Neuronal stem cell (in vitro differentiated cells): ENCODE measurements around the gene DLAT.
"Not testable (repeated sequence)": the region's sequence is repeated elsewhere in the genome, so short reads cannot be mapped to it uniquely, and the experiment has no call there.

Experiments
- DNase-seq: peaks from one replicate; pipeline ENCODE4 v3.0.0-alpha.2; 2013; ENCODE audit warnings: low spot score
- H2AFZ ChIP-seq: one replicate; pipeline ENCODE4 v1.6.1; 2013; ENCODE audit warnings: mild to moderate bottlenecking, low read length, inconsistent platforms
- H2AK5ac ChIP-seq: 2 replicates; pipeline ENCODE4 v1.6.1; 2013; ENCODE audit warnings: low read depth, mild to moderate bottlenecking, inconsistent platforms, low read length, moderate library complexity, mixed read lengths
- H2BK120ac ChIP-seq: 2 replicates; pipeline ENCODE4 v1.6.1; 2013; ENCODE audit warnings: low read depth, mild to moderate bottlenecking, inconsistent platforms, low read length, moderate library complexity, mixed read lengths
- H2BK12ac ChIP-seq: one replicate; pipeline ENCODE4 v1.6.1; 2013; ENCODE audit warnings: low read length, inconsistent platforms
- H2BK15ac ChIP-seq: 2 replicates; pipeline ENCODE4 v1.6.1; 2013; ENCODE audit warnings: mild to moderate bottlenecking, low read length, inconsistent platforms, mixed read lengths
- H2BK5ac ChIP-seq: one replicate; pipeline ENCODE4 v1.6.1; 2013; ENCODE audit warnings: inconsistent platforms, mild to moderate bottlenecking, low read length, moderate library complexity
- H3K14ac ChIP-seq: one replicate; pipeline ENCODE4 v1.6.1; 2013; ENCODE audit warnings: low read length, inconsistent platforms
- H3K18ac ChIP-seq: 2 replicates; pipeline ENCODE4 v1.6.1; 2013; ENCODE audit warnings: low read length, inconsistent platforms
- H3K23ac ChIP-seq: 2 replicates; pipeline ENCODE4 v1.6.1; 2013; ENCODE audit warnings: low read depth, mild to moderate bottlenecking, mixed read lengths, low read length, inconsistent platforms; ENCODE audit not compliant: poor library complexity
- H3K27ac ChIP-seq: replicated peaks from 3 replicates; pipeline ENCODE4 v1.5.1; 2013; ENCODE audit warnings: low read length, inconsistent platforms
- H3K27me3 ChIP-seq, 3 experiments: 2 replicates each; pipeline ENCODE4 v1.6.1; 2013; ENCODE audit warnings: low read length in 3 of 3, mild to moderate bottlenecking in 2 of 3, inconsistent platforms in 1 of 3, low read depth in 1 of 3, mixed read lengths in 1 of 3, moderate library complexity in 1 of 3; ENCODE audit not compliant: control insufficient read depth in 3 of 3, insufficient read depth in 3 of 3
- H3K36me3 ChIP-seq, 2 donors: replicated peaks in 1 of 2; 2 replicates each; pipeline ENCODE4 v1.6.1; 2013; ENCODE audit warnings: low read length in 2 of 2; ENCODE audit not compliant: control insufficient read depth in 2 of 2, insufficient read depth in 2 of 2
- H3K4ac ChIP-seq: 2 replicates; pipeline ENCODE4 v1.6.1; 2013; ENCODE audit warnings: inconsistent platforms, mild to moderate bottlenecking, low read length, moderate library complexity
- H3K4me1 ChIP-seq, 2 donors: 1 replicate in 1 of 2; 2 replicates in 1 of 2; pipeline ENCODE4 v1.6.1; 2013; ENCODE audit warnings: low read length in 2 of 2, low read depth in 1 of 2; ENCODE audit not compliant: control insufficient read depth in 2 of 2, insufficient read depth in 1 of 2
- H3K4me2 ChIP-seq: one replicate; pipeline ENCODE4 v1.6.1; 2013; ENCODE audit warnings: mild to moderate bottlenecking, low read length, inconsistent platforms; ENCODE audit not compliant: insufficient read depth, poor library complexity, severe bottlenecking
- H3K4me3 ChIP-seq, 2 donors: 2 replicates each; pipeline ENCODE4 v1.5.1; 2013; ENCODE audit warnings: low read length in 2 of 2, mild to moderate bottlenecking in 2 of 2, inconsistent platforms in 1 of 2, moderate library complexity in 1 of 2
- H3K79me1 ChIP-seq: one replicate; pipeline ENCODE4 v1.6.1; 2013; ENCODE audit warnings: low read depth, mild to moderate bottlenecking, inconsistent platforms, low read length, moderate library complexity
- H3K9ac ChIP-seq: one replicate; pipeline ENCODE4 v1.6.1; 2013; ENCODE audit warnings: mild to moderate bottlenecking, low read depth, low read length, inconsistent platforms; ENCODE audit not compliant: poor library complexity
- H3K9me3 ChIP-seq, 2 donors: replicated peaks in 1 of 2; 2 replicates each; pipeline versions ENCODE3 to v1.6.1; 2013; ENCODE audit warnings: low read length in 2 of 2, mild to moderate bottlenecking in 2 of 2, inconsistent platforms in 1 of 2, low read depth in 1 of 2, mixed read lengths in 1 of 2, moderate library complexity in 1 of 2; ENCODE audit not compliant: control insufficient read depth in 2 of 2, insufficient read depth in 1 of 2
- H4K8ac ChIP-seq: one replicate; pipeline ENCODE4 v1.6.1; 2013; ENCODE audit warnings: low read depth, mild to moderate bottlenecking, inconsistent platforms, low read length, moderate library complexity
- H4K91ac ChIP-seq: one replicate; pipeline ENCODE4 v1.6.1; 2013; ENCODE audit warnings: low read length, low read depth, mild to moderate bottlenecking, inconsistent platforms; ENCODE audit not compliant: poor library complexity
- WGBS, 2 donors: extraction: QIAGEN DNeasy Blood & Tissue Kit; methylation state at CpG; one replicate each; pipeline ENCODE4 v1.1.7; 2013; ENCODE audit warnings: missing lambda C conversion rate in 2 of 2, mixed read lengths in 1 of 2; ENCODE audit not compliant: insufficient read length in 2 of 2, insufficient replicate concordance in 1 of 2; ENCODE audit errors: extremely low coverage in 2 of 2; 5-methylcytosine and 5-hydroxymethylcytosine counted together

The DLAT gene

GRCh38 chr11:112005422-112006094 lies 19.6 kb upstream of the DLAT start:
- Histone ChIP-seq H3K14ac (no peak overlapping the region), H2BK5ac (no peak overlapping the region), H3K27me3 (no peaks in the 10 kb centered on the region), H2BK12ac (no peak overlapping the region), H3K18ac (no peak overlapping the region), H2AK5ac (no peak overlapping the region), H2BK15ac (no peak overlapping the region), H3K4me3 (no peak overlapping the region), H3K4ac (no peak overlapping the region), H3K79me1 (peaks cover 2% of the 10 kb centered on the region), H4K8ac (no peak overlapping the region), H3K36me3 (peaks cover 10 to 52% of the 10 kb centered on the region in 2 donors), H3K4me2 (no peak overlapping the region), H4K91ac (no peak overlapping the region), H3K23ac (no peak overlapping the region), H3K27ac (no peak overlapping the region), H2BK120ac (no peak overlapping the region), H3K9ac (no peak overlapping the region), H2AFZ (no peak overlapping the region), H3K4me1 (no peaks in the 10 kb centered on the region), H3K9me3 (peaks cover 8% of the 10 kb centered on the region in 2 donors)
- DNase-seq: no peak
- no CpG with 5 or more reads among the region's 11 CpGs for whole genome bisulfite sequencing, 2 donors

GRCh38 chr11:112006095-112006441 lies 19.1 kb upstream of the DLAT start:
- no CpG with 5 or more reads among the region's 4 CpGs for WGBS, 2 donors
- not testable (repeated sequence) for DNase-seq, H3K4ac ChIP-seq, H3K27ac ChIP-seq, H3K14ac ChIP-seq, H3K18ac ChIP-seq, H3K4me3 ChIP-seq, H2BK15ac ChIP-seq, H3K9me3 ChIP-seq, H3K27me3 ChIP-seq, H2BK5ac ChIP-seq, H3K4me1 ChIP-seq, H3K79me1 ChIP-seq, H4K91ac ChIP-seq, H3K9ac ChIP-seq, H2AK5ac ChIP-seq, H4K8ac ChIP-seq, H3K23ac ChIP-seq, H2BK12ac ChIP-seq, H2BK120ac ChIP-seq, H2AFZ ChIP-seq, H3K4me2 ChIP-seq
- H3K36me3 ChIP-seq: peaks cover 8 to 47% of the 10 kb centered on the region in 2 donors

- not testable (repeated sequence) for H2BK15ac ChIP-seq, H3K4me3 ChIP-seq, DNase-seq, H3K27me3 ChIP-seq, H3K4ac ChIP-seq, H2BK5ac ChIP-seq, H3K9ac ChIP-seq, H2BK120ac ChIP-seq, H2AFZ ChIP-seq, H3K9me3 ChIP-seq, H3K14ac ChIP-seq, H3K23ac ChIP-seq, H3K4me2 ChIP-seq, H3K27ac ChIP-seq, H4K91ac ChIP-seq, H2AK5ac ChIP-seq, H2BK12ac ChIP-seq, H4K8ac ChIP-seq, H3K4me1 ChIP-seq, H3K18ac ChIP-seq, H3K79me1 ChIP-seq
- WGBS, 2 donors: no CpG with 5 or more reads among the region's 5 CpGs
- peaks cover 0 to 11% of the 10 kb centered on the region in 2 donors for H3K36me3 ChIP-seq
Measured at GRCh38 chr11:112011451-112011850, 13.8 kb upstream of the DLAT start.

- no peak overlapping the region for H2BK15ac ChIP-seq
- H3K4me2 ChIP-seq: no peak overlapping the region
- no peaks in the 10 kb centered on the region for H3K9me3 ChIP-seq
- H3K4me3 ChIP-seq: no peak overlapping the region
- H2AK5ac ChIP-seq: no peak overlapping the region
- WGBS, 2 donors: no CpG with 5 or more reads among the region's 4 CpGs
- no peak overlapping the region for H4K91ac ChIP-seq
- no peak for DNase-seq
- no peak overlapping the region for H2BK12ac ChIP-seq
- H3K79me1 ChIP-seq: no peaks in the 10 kb centered on the region
- H4K8ac ChIP-seq: no peak overlapping the region
- no peak overlapping the region for H2BK120ac ChIP-seq
- H2AFZ ChIP-seq: no peak overlapping the region
- no peak overlapping the region for H2BK5ac ChIP-seq
- no peak overlapping the region for H3K14ac ChIP-seq
- no peak overlapping the region for H3K23ac ChIP-seq
- H3K4ac ChIP-seq: no peak overlapping the region
- H3K27ac ChIP-seq: no peak overlapping the region
- no peak overlapping the region for H3K18ac ChIP-seq
- no peak overlapping the region for H3K9ac ChIP-seq
- peaks cover 0 to 6% of the 10 kb centered on the region in 2 donors for H3K4me1 ChIP-seq
- peaks cover 0 to 25% of the 10 kb centered on the region in 2 donors for H3K36me3 ChIP-seq
- no peaks in the 10 kb centered on the region for H3K27me3 ChIP-seq
Measured at GRCh38 chr11:112012874-112013273, 12.3 kb upstream of the DLAT start.
